GM12878 (cell line): ENCODE data around the gene CARHSP1. TPM values are rescaled to one million over a fixed set of nuclear protein-coding genes. Genes with fewer than 3 reads are reported as not detected.

Source experiments
- BCL11A ChIP-seq: IDR thresholded peaks from 2 replicates; pipeline ENCODE4 v1.6.1; 2011; ENCODE audit warnings: low read depth, low read length
- ESRRA ChIP-seq: IDR thresholded peaks from 2 replicates; pipeline ENCODE4 v1.6.1; 2012; ENCODE audit warnings: mild to moderate bottlenecking, low read length, improper control_type of control experiment
- IKZF2 ChIP-seq, 2 experiments: fragments of 450-650 bp; IDR thresholded peaks; 2 replicates each; pipeline ENCODE4 v1.6.1; 2017; ENCODE audit warnings: mild to moderate bottlenecking in 2 of 2, moderate library complexity in 2 of 2
- MEF2B ChIP-seq: fragments of 450-650 bp; IDR thresholded peaks from 2 replicates; pipeline ENCODE4 v1.6.1; 2018; ENCODE audit warnings: mild to moderate bottlenecking, moderate library complexity; ENCODE audit not compliant: partially characterized antibody, poor library complexity, severe bottlenecking
- MYC ChIP-seq: IDR thresholded peaks from 2 replicates; pipeline ENCODE4 v1.6.1; 2011; ENCODE audit warnings: mild to moderate bottlenecking, low read length, moderate library complexity, inconsistent platforms; ENCODE audit not compliant: insufficient read depth, insufficient replicate concordance, insufficient read length, severe bottlenecking
- NR2F1 ChIP-seq: fragments of 450-650 bp; conservative IDR thresholded peaks from 2 replicates; pipeline ENCODE4 v1.6.1; 2017; ENCODE audit warnings: mild to moderate bottlenecking
- POLR2A ChIP-seq: IDR thresholded peaks from 2 replicates; pipeline ENCODE4 v1.6.1; 2011; ENCODE audit warnings: low read depth, mild to moderate bottlenecking, low read length
- POU2F2 ChIP-seq: IDR thresholded peaks from 3 replicates; pipeline ENCODE4 v1.6.1; 2011; ENCODE audit warnings: low read depth, mild to moderate bottlenecking, low read length, borderline replicate concordance
- SMAD1 ChIP-seq: fragments of 450-650 bp; IDR thresholded peaks from 2 replicates; pipeline ENCODE4 v1.6.1; 2018; ENCODE audit warnings: mild to moderate bottlenecking, low read depth; ENCODE audit not compliant: partially characterized antibody
- ZNF217 ChIP-seq: fragments of 450-650 bp; IDR thresholded peaks from 2 replicates; pipeline ENCODE4 v1.6.1; 2017; ENCODE audit warnings: antibody characterized with exemption, mild to moderate bottlenecking
- polyA plus RNA-seq, 11 experiments: library from polyadenylated mRNA; depleted of rRNA in 4 of 11; unstranded in 6 of 11; stranded (reverse) in 5 of 11; fragments of >200 nt; fragmentation: Nextera tagmentation in 4 of 11; fragmentation: Illumina TruSeq in 1 of 11; extraction: Ambion mirVana in 4 of 11; extraction: Trizol in 1 of 11; gene quantifications; 1 replicate in 1 of 11; 2 replicates in 10 of 11; pipeline versions ENCODE4 v1.2.1 to v1.2.3, GENCODE V29; 2011 to 2016; ENCODE audit warnings: inconsistent platforms in 2 of 11, missing spikeins in 2 of 11, low read depth in 1 of 11
- total RNA-seq, 4 experiments: library from RNA; depleted of rRNA in 3 of 4; stranded (reverse); fragments of >200 nt in 3 of 4; fragmentation: Illumina TruSeq in 1 of 4; extraction: Trizol in 1 of 4; gene quantifications; 2 replicates each; pipeline versions ENCODE4 v1.2.1 to v1.2.3, GENCODE V29; 2013 to 2021
- TF ChIP-seq, protein P1 (sequence below): fragments of 450-650 bp; formaldehyde crosslinking; IDR thresholded peaks from 2 replicates; pipeline ENCODE4 v1.5.0; 2022; ENCODE audit warnings: mild to moderate bottlenecking, missing genetic modification characterization
- TF ChIP-seq, protein P2 (sequence below): fragments of 450-650 bp; conservative IDR thresholded peaks from 2 replicates; pipeline ENCODE4 v1.6.1; 2017; ENCODE audit warnings: mild to moderate bottlenecking, moderate library complexity
- TF ChIP-seq, protein P3 (sequence below): fragments of 450-650 bp; IDR thresholded peaks from 2 replicates; pipeline ENCODE4 v1.6.1; 2017; ENCODE audit warnings: mild to moderate bottlenecking, moderate library complexity
- TF ChIP-seq, protein P4 (sequence below): fragments of 150-350 bp; IDR thresholded peaks from 2 replicates; pipeline ENCODE4 v1.6.1; 2016; ENCODE audit warnings: low read depth, low read length

The CARHSP1 gene
- total and polyA plus RNA-seq, 10 of the 15 experiments (the other 5 are each of a cell fraction or from before 2014, with no cell fraction given): 5.5 to 112 (median 67.0) TPM

DNA sequence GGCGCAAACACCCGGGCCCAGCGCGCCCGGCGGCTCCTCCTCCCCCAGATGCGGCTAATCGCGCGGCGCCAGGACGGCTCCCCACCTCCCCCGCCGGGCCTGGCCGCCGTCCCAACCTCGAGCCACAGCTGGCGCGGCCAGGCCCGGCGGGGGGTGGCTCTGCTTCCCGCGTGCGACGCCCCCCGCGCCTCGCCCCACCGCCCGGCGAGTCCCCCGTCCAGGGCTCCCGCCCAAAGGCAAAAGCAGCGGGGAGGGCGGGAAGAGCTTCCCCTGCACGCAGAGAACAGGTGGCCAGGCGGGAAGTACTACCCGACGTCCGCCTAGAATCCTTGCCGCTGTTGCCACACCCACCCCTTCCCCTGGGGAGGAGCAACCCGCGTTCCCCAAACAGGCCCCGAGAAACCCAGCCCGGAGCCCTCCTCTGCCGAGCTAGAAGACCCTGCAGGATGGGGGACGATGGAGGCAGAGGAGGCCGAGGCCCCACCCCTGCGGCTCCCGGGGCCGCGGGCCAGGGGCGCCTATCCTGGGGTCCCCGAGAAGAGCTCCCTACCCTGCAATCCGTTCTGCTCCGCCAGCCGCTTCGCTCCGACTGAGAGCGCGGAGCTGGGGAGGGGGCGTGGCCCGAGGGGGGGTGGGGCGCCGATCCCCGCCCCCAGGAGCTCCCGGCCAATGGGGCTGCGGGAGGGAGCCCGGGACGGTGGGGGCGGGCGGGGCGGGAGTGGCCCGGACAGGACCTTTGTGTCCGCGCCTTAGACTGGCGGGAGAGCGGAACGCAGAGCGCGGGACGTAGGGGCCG is at the start of gene CARHSP1 (continued):
- TF ChIP-seq, protein P1, sequence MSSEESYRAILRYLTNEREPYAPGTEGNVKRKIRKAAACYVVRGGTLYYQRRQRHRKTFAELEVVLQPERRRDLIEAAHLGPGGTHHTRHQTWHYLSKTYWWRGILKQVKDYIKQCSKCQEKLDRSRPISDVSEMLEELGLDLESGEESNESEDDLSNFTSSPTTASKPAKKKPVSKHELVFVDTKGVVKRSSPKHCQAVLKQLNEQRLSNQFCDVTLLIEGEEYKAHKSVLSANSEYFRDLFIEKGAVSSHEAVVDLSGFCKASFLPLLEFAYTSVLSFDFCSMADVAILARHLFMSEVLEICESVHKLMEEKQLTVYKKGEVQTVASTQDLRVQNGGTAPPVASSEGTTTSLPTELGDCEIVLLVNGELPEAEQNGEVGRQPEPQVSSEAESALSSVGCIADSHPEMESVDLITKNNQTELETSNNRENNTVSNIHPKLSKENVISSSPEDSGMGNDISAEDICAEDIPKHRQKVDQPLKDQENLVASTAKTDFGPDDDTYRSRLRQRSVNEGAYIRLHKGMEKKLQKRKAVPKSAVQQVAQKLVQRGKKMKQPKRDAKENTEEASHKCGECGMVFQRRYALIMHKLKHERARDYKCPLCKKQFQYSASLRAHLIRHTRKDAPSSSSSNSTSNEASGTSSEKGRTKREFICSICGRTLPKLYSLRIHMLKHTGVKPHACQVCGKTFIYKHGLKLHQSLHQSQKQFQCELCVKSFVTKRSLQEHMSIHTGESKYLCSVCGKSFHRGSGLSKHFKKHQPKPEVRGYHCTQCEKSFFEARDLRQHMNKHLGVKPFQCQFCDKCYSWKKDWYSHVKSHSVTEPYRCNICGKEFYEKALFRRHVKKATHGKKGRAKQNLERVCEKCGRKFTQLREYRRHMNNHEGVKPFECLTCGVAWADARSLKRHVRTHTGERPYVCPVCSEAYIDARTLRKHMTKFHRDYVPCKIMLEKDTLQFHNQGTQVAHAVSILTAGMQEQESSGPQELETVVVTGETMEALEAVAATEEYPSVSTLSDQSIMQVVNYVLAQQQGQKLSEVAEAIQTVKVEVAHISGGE (CRISPR knock-in tag): no peak
- peak; percentile 30 for TF ChIP-seq MEF2B
- TF ChIP-seq POU2F2: 0 out of 3 replicates have a peak, but pooled peaks have one; percentile 6
- peak; percentile 45; the same call in 1 of the 2 replicates for TF ChIP-seq ZNF217
- no peak for TF ChIP-seq ESRRA
- peak; percentile 79 for TF ChIP-seq POLR2A
- no peak for TF ChIP-seq NR2F1
- TF ChIP-seq, protein P2, sequence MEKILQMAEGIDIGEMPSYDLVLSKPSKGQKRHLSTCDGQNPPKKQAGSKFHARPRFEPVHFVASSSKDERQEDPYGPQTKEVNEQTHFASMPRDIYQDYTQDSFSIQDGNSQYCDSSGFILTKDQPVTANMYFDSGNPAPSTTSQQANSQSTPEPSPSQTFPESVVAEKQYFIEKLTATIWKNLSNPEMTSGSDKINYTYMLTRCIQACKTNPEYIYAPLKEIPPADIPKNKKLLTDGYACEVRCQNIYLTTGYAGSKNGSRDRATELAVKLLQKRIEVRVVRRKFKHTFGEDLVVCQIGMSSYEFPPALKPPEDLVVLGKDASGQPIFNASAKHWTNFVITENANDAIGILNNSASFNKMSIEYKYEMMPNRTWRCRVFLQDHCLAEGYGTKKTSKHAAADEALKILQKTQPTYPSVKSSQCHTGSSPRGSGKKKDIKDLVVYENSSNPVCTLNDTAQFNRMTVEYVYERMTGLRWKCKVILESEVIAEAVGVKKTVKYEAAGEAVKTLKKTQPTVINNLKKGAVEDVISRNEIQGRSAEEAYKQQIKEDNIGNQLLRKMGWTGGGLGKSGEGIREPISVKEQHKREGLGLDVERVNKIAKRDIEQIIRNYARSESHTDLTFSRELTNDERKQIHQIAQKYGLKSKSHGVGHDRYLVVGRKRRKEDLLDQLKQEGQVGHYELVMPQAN: peak; percentile 75
- TF ChIP-seq BCL11A: no peak
- no peak for TF ChIP-seq MYC
- TF ChIP-seq, protein P3, sequence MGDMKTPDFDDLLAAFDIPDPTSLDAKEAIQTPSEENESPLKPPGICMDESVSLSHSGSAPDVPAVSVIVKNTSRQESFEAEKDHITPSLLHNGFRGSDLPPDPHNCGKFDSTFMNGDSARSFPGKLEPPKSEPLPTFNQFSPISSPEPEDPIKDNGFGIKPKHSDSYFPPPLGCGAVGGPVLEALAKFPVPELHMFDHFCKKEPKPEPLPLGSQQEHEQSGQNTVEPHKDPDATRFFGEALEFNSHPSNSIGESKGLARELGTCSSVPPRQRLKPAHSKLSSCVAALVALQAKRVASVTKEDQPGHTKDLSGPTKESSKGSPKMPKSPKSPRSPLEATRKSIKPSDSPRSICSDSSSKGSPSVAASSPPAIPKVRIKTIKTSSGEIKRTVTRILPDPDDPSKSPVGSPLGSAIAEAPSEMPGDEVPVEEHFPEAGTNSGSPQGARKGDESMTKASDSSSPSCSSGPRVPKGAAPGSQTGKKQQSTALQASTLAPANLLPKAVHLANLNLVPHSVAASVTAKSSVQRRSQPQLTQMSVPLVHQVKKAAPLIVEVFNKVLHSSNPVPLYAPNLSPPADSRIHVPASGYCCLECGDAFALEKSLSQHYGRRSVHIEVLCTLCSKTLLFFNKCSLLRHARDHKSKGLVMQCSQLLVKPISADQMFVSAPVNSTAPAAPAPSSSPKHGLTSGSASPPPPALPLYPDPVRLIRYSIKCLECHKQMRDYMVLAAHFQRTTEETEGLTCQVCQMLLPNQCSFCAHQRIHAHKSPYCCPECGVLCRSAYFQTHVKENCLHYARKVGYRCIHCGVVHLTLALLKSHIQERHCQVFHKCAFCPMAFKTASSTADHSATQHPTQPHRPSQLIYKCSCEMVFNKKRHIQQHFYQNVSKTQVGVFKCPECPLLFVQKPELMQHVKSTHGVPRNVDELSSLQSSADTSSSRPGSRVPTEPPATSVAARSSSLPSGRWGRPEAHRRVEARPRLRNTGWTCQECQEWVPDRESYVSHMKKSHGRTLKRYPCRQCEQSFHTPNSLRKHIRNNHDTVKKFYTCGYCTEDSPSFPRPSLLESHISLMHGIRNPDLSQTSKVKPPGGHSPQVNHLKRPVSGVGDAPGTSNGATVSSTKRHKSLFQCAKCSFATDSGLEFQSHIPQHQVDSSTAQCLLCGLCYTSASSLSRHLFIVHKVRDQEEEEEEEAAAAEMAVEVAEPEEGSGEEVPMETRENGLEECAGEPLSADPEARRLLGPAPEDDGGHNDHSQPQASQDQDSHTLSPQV: no peak
- peak; percentile 35 for TF ChIP-seq SMAD1
- TF ChIP-seq, protein P4, sequence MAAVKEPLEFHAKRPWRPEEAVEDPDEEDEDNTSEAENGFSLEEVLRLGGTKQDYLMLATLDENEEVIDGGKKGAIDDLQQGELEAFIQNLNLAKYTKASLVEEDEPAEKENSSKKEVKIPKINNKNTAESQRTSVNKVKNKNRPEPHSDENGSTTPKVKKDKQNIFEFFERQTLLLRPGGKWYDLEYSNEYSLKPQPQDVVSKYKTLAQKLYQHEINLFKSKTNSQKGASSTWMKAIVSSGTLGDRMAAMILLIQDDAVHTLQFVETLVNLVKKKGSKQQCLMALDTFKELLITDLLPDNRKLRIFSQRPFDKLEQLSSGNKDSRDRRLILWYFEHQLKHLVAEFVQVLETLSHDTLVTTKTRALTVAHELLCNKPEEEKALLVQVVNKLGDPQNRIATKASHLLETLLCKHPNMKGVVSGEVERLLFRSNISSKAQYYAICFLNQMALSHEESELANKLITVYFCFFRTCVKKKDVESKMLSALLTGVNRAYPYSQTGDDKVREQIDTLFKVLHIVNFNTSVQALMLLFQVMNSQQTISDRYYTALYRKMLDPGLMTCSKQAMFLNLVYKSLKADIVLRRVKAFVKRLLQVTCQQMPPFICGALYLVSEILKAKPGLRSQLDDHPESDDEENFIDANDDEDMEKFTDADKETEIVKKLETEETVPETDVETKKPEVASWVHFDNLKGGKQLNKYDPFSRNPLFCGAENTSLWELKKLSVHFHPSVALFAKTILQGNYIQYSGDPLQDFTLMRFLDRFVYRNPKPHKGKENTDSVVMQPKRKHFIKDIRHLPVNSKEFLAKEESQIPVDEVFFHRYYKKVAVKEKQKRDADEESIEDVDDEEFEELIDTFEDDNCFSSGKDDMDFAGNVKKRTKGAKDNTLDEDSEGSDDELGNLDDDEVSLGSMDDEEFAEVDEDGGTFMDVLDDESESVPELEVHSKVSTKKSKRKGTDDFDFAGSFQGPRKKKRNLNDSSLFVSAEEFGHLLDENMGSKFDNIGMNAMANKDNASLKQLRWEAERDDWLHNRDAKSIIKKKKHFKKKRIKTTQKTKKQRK: no peak
- TF ChIP-seq IKZF2 (IDR thresholded peaks at IDR 0.05): no peak
